HepG2 (cell line): ENCODE data around the gene ODC1. TPM values are rescaled to one million over a fixed set of nuclear protein-coding genes. Genes with fewer than 3 reads are reported as not detected.

Source experiments
- ATAC-seq: fragments of 200-7000 bp; cut with Tn5 transposase; 3 replicates; pipeline ENCODE4 v1.9.1; 2020; ENCODE audit warnings: mild to moderate bottlenecking, moderate library complexity
- BruUV-seq: library from RNA; stranded (reverse); fragments of 400-500 nt; replicated peaks from 2 replicates; lab custom pipeline; 2021; lab: Mats Ljungman, UMichigan
- CTCF ChIA-PET: fragments of 300-600 bp; formaldehyde crosslinking; extraction: SDS; loops from one replicate; lab custom pipeline; 2021; ENCODE audit warnings: low total read pairs, inconsistent platforms, low intra/inter-chr PET ratio; lab: Yijun Ruan, JAX
- POLR2A ChIA-PET: fragments of 350-600 bp; sonication (Branson Sonifier 250); formaldehyde crosslinking; loops from one replicate; lab custom pipeline; 2020; ENCODE audit warnings: antibody characterized with exemption, inconsistent platforms; lab: Yijun Ruan, JAX
- DNase-seq: peaks from one replicate; pipeline ENCODE4 v3.0.0-alpha.2; 2015; ENCODE audit warnings: low spot score
- FAIRE-seq: peaks from 3 replicates; lab custom pipeline; 2011; peaks lifted over from hg19 to GRCh38; lab: Jason Lieb, UNC
- H2AFZ ChIP-seq: one replicate; pipeline ENCODE4 v1.6.1; 2011; ENCODE audit warnings: low read length, inconsistent platforms
- H3K27ac ChIP-seq: fragments of 300-600 bp; 3 replicates; pipeline ENCODE4 v1.8.0; 2011; ENCODE audit warnings: mixed run types, mild to moderate bottlenecking, mixed read lengths, low read length, inconsistent platforms; ENCODE audit not compliant: insufficient read depth; ENCODE audit errors: extremely low read length
- H3K27me3 ChIP-seq, 2 experiments: fragments of 200-600 bp in 1 of 2; 2 replicates in 1 of 2; 3 replicates in 1 of 2; pipeline versions ENCODE4 v1.6.0 to v1.8.0; 2011; ENCODE audit warnings: low read length in 2 of 2, mild to moderate bottlenecking in 2 of 2, moderate library complexity in 2 of 2, inconsistent platforms in 1 of 2; ENCODE audit not compliant: insufficient read depth in 2 of 2, control insufficient read depth in 1 of 2
- H3K36me3 ChIP-seq, 2 experiments: fragments of 200-600 bp in 1 of 2; replicated peaks in 1 of 2; 2 replicates in 1 of 2; 3 replicates in 1 of 2; pipeline versions ENCODE4 v1.5.1 to v1.8.0; 2011; ENCODE audit warnings: low read length in 2 of 2, inconsistent platforms in 1 of 2; ENCODE audit not compliant: insufficient read depth in 2 of 2, control insufficient read depth in 1 of 2
- H3K4me1 ChIP-seq: 2 replicates; pipeline ENCODE4 v1.5.1; 2012; ENCODE audit warnings: low read length, inconsistent platforms; ENCODE audit not compliant: insufficient read depth
- H3K4me2 ChIP-seq: 2 replicates; pipeline ENCODE4 v1.6.0; 2011; ENCODE audit warnings: low read depth, low read length, inconsistent platforms
- H3K4me3 ChIP-seq, 3 experiments: fragments of 200-600 bp in 1 of 3; sonication (generic), shearing (Covaris generic) in 1 of 3; replicated peaks in 1 of 3; 2 replicates each; pipeline ENCODE4 v1.5.1; 2011 to 2016; ENCODE audit warnings: low read length in 3 of 3, inconsistent platforms in 2 of 3, low read depth in 2 of 3, mild to moderate bottlenecking in 2 of 3, control low read depth in 1 of 3, mixed read lengths in 1 of 3; ENCODE audit not compliant: insufficient read depth in 1 of 3
- H3K79me2 ChIP-seq: one replicate; pipeline ENCODE4 v1.6.1; 2011; ENCODE audit warnings: low read length, inconsistent platforms; ENCODE audit not compliant: insufficient read depth
- H3K9ac ChIP-seq: 2 replicates; pipeline ENCODE4 v1.6.0; 2011; ENCODE audit warnings: mild to moderate bottlenecking, low read depth, low read length, inconsistent platforms; ENCODE audit not compliant: insufficient read depth
- H3K9me3 ChIP-seq: 2 replicates; pipeline ENCODE4 v1.5.1; 2012; ENCODE audit warnings: mild to moderate bottlenecking, low read length
- H4K20me1 ChIP-seq: 2 replicates; pipeline ENCODE4 v1.6.0; 2011; ENCODE audit warnings: inconsistent platforms, mild to moderate bottlenecking, low read length, moderate library complexity; ENCODE audit not compliant: insufficient read depth
- GFI1 ChIP-seq: sonication (generic); formaldehyde crosslinking; IDR thresholded peaks from 2 replicates; pipeline ENCODE4 v1.5.0; 2020; ENCODE audit warnings: missing genetic modification reagents, mild to moderate bottlenecking, borderline replicate concordance
- MXD1 ChIP-seq: sonication (generic); formaldehyde crosslinking; IDR thresholded peaks from 2 replicates; pipeline ENCODE4 v1.4.0; 2020; ENCODE audit warnings: mild to moderate bottlenecking, missing genetic modification reagents
- NFYC ChIP-seq: IDR thresholded peaks from 2 replicates; pipeline ENCODE4 v1.6.1; 2016; ENCODE audit warnings: missing genetic modification reagents, missing compliant biosample characterization
- XRCC5 ChIP-seq: fragments of 200-400 bp; formaldehyde crosslinking; optimal IDR thresholded peaks from 2 replicates; pipeline ENCODE3; 2017; ENCODE audit warnings: mild to moderate bottlenecking, low read length
- ZBTB34 ChIP-seq: sonication (generic); formaldehyde crosslinking; IDR thresholded peaks from 2 replicates; pipeline ENCODE4 v1.8.0; 2022; ENCODE audit warnings: mild to moderate bottlenecking, missing genetic modification reagents
- ZNF136 ChIP-seq: sonication (generic); formaldehyde crosslinking; IDR thresholded peaks from 2 replicates; pipeline ENCODE4 v1.8.1; 2022; ENCODE audit warnings: low read depth, mild to moderate bottlenecking, moderate library complexity, missing genetic modification reagents
- WGBS: methylation state at CpG from one replicate; pipeline ENCODE4 v1.1.6; 2017; ENCODE audit warnings: low lambda C conversion rate; 5-methylcytosine and 5-hydroxymethylcytosine counted together
- in situ Hi-C: cut with HindIII; loops from 2 replicates; pipeline ENCODE4 v1.10.0; 2017; ENCODE audit warnings: low pct_unique_long_range_greater_than_20kb; ENCODE audit not compliant: extremely low pct_ligation_motif_present
- intact Hi-C: fragments of 100-400 bp; cut with micrococcal nuclease; formaldehyde crosslinking; loops from one replicate; pipeline ENCODE4 v1.10.0; 2022; ENCODE audit not compliant: unreplicated experiment
- polyA plus RNA-seq, 8 experiments: library from polyadenylated mRNA; depleted of rRNA in 3 of 8; stranded (reverse) in 7 of 8; unstranded in 1 of 8; fragments of >200 nt; fragmentation: Illumina TruSeq in 4 of 8; extraction: Trizol in 4 of 8; gene quantifications; 2 replicates each; pipeline versions ENCODE4 v1.2.1 to v1.2.3, GENCODE V29; 2011 to 2016; ENCODE audit warnings: low read depth in 4 of 8, missing spikeins in 1 of 8, mixed read lengths in 1 of 8; ENCODE audit not compliant: insufficient read depth in 1 of 8
- total RNA-seq, 5 experiments: library from RNA; depleted of rRNA; stranded (reverse); fragments of >200 nt; fragmentation: Illumina TruSeq; extraction: Trizol; gene quantifications; 2 replicates each; pipeline ENCODE4 v1.2.3, GENCODE V29; 2016; ENCODE audit warnings: low read depth in 1 of 5
- TF ChIP-seq, protein P1 (sequence below): sonication (generic); formaldehyde crosslinking; IDR thresholded peaks from 2 replicates; pipeline ENCODE4 v1.8.1; 2023; ENCODE audit warnings: mild to moderate bottlenecking, inconsistent platforms, moderate library complexity, missing genetic modification reagents, borderline replicate concordance

The ODC1 gene
- total and polyA plus RNA-seq, 2 of the 13 experiments (the other 11 are each of a cell fraction or from before 2014, with no cell fraction given) = 142 to 371 TPM

DNA sequence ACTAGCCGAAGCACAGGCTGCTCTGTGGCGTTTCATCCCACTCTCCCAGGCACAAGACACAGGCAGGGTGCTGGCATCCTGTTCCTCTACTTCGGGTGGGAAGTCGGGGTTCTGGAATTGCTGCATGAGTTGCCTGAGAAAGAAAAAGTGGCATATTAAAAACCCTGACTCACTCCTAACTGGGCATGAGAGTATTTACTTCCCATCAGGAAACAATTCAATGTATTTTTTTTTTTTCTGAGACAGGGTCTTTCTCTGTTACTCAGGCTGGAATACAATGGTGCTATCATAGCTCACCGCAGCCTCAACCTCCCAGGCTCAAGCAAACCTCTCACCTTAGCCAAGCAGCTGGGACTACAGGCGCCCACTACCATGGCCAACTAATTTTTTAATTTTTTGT, 7.4 kb downstream of the ODC1 start:
- H2AFZ ChIP-seq = no peak overlapping the region
- H3K27ac ChIP-seq = no peak overlapping the region
- intact Hi-C loops (no loop called here), in situ Hi-C loops (loop anchor here (25.0 kb wide), 1 partner anchor 628 kb away; no protein-coding TSS in a partner anchor)
- ChIA-PET POLR2A (interaction anchor here (4.8 kb wide), 1 partner anchor 8 kb away, joined by 38 read pairs; the partner anchor contains the start of gene ODC1), CTCF (no interaction called here)
- ATAC-seq (no peak), FAIRE-seq (no peak), DNase-seq (no peak)
- no TSS peak for BruUV-seq
- no peak overlapping the region for H3K4me2 ChIP-seq
- H3K9ac ChIP-seq = no peak overlapping the region
- H3K27me3 ChIP-seq = peaks cover 1 to 13% of the 10 kb centered on the region in 2 experiments; a peak in 4 of 5 replicates
- peaks cover 9% of the 10 kb centered on the region for H3K79me2 ChIP-seq
- H3K4me3 ChIP-seq = no peak overlapping the region
- H3K36me3 ChIP-seq = peaks cover 28 to 61% of the 10 kb centered on the region in 2 experiments
- H4K20me1 ChIP-seq = no peaks in the 10 kb centered on the region; the same call in 1 of the 2 replicates
- no peak for TF ChIP-seq XRCC5
- no peak for TF ChIP-seq ZBTB34 (CRISPR knock-in tag)
- TF ChIP-seq, protein P1, sequence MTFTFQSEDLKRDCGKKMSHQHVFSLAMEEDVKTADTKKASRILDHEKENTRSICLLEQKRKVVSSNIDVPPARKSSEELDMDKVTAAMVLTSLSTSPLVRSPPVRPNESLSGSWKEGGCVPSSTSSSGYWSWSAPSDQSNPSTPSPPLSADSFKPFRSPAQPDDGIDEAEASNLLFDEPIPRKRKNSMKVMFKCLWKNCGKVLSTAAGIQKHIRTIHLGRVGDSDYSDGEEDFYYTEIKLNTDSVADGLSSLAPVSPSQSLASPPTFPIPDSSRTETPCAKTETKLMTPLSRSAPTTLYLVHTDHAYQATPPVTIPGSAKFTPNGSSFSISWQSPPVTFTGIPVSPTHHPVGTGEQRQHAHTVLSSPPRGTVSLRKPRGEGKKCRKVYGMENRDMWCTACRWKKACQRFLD = no peak
- TF ChIP-seq MXD1 (CRISPR knock-in tag) = no peak
- TF ChIP-seq ZNF136 (CRISPR knock-in tag) = no peak
- TF ChIP-seq GFI1 (CRISPR knock-in tag) = no peak
- no peak for TF ChIP-seq NFYC
- WGBS = 97% methylated on average over 6 of the region's 6 CpGs
- H3K9me3 ChIP-seq = no peaks in the 10 kb centered on the region
- peaks cover 24% of the 10 kb centered on the region for H3K4me1 ChIP-seq
